DMS153 (cell line): ENCODE data around the gene RPS10.
"Not testable (repeated sequence)": the region's sequence is repeated elsewhere in the genome, so short reads cannot be mapped to it uniquely, and the experiment has no call there.

Source experiments
- DNase-seq: peaks from one replicate; lab custom pipeline; 2025; lab: John Stamatoyannopoulos, UW

Gene RPS10

DNA sequence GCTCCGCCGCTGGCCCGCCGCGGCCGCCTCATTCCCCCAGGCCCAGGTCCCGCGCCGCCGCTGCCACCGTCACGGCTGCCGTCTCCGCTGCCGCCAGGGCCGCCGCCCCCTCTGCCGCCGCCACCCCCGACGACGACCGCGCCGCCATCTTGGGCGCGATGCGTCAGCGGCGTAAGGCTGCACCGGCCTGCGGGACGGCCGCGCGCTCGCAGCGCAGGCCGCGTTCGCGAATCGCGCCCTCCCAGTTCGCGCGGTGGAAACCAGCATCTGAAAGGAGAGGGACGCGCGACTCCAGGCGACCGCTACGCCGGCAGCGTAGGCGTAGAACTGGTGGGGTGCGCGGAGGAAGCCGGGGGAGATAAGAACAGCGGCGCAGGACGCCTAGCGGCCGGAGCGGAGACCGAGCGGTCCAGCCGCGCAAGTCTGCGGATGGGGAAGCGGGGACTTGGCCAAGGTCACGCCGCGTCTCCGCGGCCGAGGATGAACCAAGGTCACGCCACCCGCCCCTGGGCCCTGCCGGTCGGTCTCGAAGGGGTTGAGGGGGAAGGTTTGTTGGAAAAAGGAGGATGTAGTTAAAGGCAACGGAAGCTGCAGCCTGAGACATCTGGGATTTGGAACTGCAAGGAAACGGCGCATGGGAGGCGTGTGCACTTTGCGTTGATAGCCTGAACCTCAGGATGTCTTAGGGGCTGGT lies 33.2 kb downstream of the RPS10 start, which contains the start of gene NUDT3:
TSS of gene NUDT3 (minus strand) at position 173 of the 694 bp plus-strand sequence. CDS start 307 bp downstream, outside the sequence.
- peak; percentile 74 for DNase-seq

DNA sequence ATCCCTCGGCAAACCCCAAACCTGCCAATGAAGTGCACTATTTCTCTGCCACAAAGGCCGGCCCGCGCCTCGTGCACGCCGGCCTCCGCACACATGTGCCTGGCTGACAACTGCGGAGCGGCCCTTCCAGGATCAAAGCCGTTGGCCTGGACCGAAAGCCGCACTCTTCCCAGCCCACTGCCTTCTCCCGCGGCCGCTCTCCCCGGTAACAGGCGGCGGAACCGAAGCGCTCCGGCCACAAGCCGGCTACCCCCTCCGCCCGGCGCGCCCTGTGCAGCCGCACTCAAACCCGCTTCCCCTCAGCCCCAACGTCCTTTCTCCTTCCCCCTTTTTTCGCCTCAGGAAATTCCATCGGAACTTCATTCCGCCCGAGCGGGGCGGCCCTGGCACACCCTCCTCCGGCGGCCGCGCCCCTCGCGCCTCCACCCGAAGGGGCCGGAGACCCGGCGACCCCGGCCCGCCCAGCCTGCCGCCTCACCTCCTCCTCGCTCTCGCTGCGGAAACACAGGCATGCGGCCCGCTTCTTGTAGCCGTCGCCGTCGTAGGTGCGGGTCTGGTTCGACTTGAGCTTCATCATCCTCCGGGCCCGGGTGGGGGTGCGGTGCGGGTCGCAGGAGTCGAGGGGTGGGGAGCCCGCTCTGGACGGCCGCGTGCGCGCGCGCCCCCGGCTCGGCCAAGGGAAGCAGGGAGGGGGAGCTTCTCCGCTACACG lies 33.9 kb downstream of the RPS10 start:
- DNase-seq, result peak; percentile 21

DNA sequence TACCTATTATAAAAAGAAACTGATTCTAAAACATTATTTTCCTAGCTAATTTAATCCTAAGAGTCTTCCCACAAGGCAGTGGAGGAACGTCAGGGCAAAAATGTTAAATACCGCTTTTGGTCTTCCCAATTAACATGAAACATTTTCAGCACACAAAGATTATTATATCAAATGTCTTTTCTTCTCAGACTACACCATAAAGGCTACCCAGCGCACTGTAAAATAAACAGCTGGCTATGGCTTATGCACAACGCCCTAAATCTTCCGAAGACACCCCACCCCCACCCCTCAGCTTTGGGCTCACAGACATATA lies 34.4 kb downstream of the RPS10 start:
- DNase-seq, result no peak

DNA sequence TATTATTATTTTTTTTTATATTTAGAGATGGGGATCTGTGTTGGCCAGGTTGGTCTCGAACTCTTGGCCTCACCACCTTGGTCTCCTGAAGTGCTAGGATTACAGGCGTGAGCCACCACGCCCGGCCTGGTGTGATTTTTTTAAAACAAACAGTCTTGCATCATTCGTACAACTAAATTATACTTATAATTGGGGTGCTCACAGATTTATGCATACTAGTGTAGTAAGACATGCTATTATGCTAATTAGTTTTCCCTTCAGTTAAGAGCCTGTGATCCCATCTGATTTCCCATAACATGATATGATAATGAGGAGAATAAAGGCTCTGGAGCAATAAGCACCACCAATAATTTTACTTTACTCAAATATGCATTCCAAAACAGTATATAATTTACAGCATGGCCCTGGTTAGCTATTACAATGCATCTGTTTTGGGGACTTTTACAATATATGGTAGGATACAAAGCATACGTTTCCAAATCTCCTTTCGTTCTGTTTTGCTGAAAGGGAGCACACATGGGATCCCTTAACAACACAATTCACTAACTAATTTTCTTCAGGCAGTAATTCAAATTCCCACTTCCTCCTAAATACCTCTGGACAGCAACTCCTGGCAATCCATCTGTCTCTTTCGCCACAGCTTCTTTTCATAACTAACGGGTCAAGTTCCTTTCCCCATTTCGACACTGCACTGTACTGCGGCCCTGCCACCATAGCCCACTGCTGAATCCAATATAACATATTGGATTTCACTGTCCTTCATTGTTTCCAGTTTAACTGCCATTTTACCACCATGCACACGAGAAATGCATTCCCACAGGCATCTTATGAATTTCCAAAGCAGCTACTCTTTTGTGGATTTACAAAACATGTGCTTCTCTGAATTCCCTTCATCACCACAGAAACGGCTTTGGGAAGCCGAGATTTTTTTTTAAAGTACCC lies 35.1 kb downstream of the RPS10 start:
- DNase-seq, result no peak

DNA sequence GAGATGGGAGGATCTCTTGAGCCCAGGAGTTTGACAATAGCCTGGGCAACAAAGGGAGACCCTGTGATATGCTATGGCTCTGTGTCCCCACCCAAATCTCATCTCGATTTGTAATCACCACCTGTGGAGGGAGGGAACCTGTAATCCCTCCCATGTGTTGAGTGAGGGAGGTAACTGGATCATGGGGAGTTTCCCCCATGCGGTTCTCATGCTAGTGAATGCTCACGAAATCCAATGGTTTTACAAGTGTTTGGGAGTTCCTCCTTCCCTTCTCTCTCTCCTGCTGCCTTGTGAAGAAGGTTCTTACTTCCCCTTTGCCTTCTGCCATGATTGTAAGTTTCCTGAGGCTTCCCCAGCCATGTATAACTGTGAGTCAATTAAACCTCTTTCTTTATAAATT lies 36.8 kb downstream of the RPS10 start:
- DNase-seq, result no peak

DNA sequence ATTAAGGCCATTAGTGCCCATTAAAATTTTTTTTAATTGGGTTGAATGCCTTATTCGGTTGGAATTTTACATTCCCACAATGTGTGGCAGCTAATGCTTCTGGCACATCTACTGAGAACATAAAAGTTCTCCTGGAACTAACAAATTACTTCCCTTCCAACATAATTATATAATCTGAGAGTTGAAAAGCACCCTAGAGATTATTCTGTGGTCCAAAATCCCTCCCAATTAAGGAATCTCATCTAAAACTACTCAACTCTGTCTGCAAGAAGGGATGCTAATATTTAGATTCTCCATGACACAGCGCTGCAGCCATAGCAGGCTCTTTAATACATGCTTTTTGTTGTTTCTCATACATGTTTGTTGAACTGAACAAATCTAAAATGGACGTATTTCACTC lies 37.4 kb downstream of the RPS10 start:
- no peak for DNase-seq

DNA sequence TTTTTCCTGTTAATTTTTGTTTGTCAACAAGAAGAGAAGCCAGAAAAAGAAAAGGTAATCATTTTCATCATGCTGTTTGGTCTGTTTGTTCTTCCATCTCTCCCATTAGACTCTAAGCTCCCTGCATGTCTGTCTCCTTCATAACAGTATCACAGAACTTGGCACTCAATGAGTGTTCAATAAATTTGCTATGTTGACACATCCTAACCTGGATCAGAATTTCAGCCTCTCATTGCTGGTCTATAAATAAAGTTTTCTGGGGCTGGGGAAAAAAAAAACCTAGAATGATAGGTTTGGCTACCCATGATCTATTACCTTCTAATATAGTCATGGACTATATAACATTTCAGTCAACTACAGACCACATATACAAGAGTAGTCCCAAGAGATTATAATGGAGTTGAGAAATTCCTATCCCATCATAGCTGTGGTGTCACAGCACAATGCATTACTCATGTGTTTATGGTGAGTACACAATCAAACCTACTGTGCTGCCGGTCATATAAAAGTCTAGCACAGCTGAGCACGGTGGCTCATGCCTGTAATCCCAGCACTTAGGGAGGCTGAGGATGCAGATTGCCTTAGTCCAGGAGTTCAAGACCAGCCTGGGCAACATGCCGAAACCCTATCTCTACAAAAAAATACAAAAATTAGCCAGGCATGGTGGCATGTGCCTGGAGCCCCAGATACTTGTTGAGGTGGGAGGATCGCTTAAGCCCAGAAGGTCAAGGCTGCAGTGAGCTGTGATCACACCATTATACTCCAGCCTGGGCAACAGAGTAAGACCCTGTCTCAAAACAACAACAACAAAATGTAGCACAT lies 39.3 kb downstream of the RPS10 start:
- DNase-seq, result no peak

DNA sequence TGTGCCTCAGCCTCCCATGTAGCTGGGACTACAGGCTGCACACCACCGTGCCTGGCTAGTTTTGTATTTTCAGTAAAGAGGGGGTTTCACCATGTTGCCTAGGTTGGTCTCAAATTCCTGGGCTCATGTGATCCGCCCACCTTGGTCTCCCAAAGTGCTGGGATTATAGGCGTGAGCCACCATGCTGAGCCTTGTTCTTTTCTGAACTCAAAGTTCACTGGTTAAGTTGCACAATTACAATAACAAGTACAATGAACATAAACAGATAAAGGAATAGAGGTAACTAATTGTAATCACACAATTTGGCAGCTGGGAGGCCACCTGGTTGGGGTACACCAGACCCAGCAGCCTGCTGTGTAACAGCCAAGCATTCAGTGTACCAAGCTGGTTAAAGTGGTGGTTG lies 40.1 kb downstream of the RPS10 start:
- no peak for DNase-seq

DNA sequence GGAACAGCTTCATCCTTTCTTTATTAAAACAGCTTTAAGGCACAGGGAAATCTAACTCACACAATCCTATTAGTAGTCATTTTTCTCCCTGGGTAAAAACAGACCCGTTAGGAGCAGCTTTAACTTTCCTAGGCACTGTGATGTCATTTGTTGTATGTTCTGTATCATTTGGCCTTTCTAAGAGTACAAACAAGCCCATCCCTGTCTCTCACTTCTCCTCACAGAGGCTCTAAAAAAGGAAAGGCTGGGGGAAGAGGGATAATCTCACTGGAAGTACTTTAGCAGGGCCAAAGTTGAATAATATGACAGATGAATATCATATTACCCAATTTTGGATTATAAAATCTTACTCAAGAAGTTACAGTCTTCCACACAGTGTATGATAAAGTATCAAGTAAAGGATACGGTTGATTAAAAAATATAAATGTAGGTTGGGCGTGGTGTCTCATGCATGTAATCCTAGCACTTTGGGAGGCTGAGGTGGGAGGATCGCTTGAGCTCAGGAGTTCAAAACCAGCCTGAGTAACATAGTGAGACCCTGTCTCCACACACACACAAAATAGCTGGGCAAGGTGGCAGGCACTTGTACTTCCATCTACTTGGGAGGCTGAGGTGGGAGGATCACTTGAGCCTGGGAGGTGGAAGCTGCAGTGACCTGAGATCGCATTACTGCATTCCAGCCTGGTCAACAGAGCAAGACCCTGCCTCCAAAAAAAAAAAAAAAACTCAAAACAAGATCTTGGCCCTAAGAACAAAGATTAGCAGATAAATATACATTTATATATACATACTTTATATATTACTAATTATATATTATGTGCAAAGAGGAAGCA lies 41.3 kb downstream of the RPS10 start:
- no peak for DNase-seq

DNA sequence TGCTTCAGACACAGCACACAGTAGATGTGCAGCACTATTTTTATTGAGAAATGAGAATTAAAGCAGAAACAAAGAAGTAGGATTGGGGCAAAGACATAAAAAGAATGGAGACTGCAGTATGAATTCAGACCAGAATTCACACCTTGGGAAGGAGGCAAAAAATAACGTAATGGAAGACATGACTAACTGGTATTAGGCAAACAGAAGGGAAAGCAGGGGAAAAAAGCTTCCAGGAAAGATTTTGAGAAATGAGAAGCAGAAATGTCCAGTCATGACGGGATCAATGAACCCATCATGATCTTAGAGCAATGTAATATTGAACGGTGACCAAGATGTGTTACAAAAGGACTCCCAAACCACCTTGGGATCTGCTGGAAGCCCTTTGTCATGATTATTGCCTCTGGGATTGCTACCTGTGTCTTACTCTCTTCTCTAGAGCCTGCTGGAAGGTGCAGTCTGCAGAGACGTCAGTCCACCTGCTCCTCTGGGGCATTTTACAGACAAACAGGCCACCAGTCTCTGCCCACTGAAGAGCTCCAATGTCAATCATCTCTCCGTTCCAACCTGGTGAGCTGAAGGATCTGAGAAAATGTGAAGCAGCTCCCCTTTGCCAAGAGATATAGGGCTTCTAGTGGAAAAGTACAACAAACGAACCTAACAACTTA lies 42.1 kb downstream of the RPS10 start:
- DNase-seq, result no peak

DNA sequence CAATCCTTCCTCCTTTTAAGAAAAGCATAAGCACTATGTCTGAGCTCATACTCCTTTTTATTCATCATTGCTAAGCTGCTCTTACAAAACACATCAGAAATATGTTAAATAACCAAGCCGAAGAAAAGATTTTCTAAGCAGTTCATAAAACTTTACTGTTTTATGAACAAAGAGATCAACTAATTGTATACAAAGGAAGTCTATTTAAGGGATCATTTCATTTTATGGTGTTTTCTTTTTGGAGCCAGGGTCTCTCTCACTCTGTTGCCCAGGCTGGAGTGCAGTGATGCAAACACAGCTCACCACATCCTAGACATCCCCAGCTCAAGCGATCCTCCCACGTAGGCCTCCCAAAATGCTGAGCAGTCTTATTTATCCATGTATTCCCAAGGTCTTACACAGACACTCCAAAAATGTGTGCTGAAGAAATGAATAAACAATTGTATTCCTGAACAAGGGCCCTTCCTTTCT lies 42.7 kb downstream of the RPS10 start:
- no peak for DNase-seq

DNA sequence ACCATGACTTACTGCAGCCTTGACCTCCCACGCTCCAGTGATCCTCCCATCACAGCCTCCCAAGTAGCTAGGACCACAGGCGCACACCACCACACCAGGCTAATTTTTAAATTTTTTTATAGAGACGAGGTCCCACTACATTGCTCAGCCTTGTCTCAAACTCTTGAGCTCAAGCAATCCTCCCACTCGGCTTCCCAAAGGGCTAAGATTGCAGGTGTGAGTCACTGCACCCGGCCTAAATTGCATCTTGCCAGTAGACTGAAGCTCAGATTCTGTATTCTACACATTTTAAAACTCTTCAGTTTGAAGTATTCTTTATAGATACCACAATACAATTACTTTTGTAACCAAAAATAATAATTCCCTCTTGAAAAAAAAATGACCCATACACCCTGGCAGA lies 44.8 kb downstream of the RPS10 start:
- no peak for DNase-seq

DNA sequence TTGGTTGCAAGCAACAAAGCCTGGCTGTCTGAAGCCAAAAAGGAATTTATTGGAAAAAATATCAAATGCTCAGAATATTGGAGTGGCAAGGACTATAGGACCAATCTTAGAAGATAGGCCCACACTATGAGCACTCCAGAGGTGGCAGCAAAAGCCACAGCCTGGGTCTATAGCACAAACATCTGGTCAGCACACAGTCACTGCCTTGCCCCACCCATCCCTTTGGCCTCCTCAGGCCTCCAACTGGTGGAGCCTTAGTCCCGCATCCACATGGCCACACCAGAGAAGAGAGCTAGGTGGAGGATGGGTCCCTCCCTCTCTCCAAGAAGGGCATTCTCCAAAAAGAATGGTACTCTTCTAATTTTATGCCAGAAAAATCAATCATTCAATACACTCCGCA lies 47.4 kb downstream of the RPS10 start:
- DNase-seq, result no peak

DNA sequence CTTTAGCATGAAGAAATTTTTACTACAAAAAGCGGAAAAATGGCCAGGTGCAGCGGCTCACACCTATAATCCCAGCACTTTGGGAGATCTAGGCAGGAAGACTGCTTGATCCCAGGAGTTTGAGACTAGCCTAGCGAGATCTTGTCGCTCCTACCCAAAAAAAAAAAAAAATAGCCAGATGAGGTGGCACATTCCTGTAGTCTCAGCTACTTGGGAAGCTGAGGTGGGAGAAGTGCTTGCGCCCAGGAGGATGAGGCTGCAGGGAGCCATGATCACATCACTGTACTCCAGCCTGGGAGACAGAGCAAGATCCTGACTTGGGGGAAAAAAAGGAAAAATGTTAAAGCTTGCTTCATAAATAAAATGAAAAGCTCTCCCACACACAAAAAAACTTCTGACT lies 47.9 kb downstream of the RPS10 start:
- no peak for DNase-seq

DNA sequence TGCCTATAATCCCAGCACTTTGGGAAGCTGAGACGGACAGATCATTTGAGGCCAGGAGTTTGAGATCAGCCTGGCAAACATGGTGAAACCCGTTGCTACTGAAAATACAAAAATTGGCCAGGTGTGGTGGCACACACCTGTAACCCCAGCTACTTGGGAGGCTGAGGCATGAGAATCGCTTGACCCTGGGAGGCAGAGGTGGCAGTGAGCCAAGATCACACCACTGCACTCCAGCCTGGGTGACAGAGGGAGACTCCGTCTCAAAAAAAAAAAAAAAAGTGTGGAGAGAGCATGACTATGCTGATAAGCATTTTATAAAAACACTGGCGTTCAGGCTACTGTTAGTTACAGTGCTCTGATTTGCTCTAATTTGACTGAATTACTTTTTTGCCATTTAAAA lies 48.3 kb downstream of the RPS10 start:
- DNase-seq, result not testable (repeated sequence)

DNA sequence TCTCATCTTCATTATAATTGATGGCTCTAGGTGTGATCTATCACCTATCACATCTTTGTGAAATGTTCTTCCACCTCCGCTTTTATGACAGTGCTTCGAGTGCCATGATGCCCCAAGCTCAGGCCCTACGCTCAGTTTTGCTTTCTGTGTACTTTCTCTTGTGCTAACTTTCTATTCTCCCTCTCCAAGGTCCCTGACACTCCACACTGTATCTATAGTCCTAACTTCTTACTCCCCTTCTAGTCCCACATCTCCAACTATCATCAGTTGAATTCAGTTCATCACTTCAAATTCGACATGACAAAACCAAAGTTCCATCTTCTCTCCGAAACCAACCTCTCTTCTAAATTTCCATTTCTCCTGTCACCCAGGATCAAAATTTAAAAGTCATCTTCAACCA lies 50.0 kb downstream of the RPS10 start:
- no peak for DNase-seq

DNA sequence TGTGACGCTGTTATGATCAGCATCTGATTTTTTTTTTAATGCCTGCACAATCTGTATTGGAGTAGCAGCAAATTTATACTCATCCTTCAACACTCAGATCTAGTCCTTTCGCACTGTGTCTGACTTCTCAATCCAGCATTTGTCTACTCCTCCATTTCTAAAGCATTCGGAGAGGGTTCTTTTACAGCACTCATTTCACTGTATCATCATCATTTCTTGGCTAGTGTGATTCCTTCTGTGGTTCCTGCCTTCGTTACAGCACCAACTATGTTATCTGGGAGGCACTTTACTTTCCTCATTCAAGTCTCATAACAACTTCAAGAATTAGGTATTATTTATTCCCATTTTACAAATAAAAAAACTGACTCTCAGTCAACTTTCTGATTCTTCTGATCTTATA lies 51.4 kb downstream of the RPS10 start:
- DNase-seq, result no peak

DNA sequence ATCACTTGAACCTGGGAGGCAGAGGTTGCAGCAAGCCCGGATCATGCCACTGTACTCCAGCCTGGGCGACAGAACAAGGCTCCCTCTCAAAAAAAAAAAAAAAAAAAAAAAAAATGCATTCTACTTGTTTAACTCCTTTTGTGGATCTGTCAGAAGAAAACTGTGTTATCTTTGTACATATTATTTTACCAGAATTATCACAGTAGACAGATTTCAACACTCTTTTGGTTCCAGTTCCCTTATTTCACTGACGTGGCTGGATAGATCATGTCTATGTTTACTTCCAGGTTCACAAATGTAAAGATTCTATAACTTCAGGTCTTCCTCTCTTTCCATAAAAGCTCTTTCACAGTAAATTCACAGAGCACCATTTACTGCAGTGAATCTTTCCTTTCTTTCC lies 51.8 kb downstream of the RPS10 start:
- DNase-seq, result no peak

DNA sequence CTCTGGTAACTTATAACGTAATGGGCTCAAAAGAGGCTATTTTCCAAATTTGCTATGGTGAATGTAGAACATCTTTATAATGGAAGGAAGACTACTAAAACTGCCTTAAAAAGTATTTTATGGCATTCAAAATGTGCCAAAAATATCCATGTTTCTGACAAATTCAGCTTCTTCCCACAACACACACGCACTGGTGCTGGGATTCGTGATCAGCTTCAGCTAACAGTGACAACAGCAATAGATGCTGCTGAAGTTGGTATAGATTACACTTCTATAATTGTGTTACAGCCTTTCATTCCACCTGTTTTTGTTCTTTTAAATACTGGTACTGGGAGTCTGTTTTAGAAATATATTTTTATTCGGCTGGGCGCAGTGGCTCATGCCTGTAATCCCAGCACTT lies 52.4 kb downstream of the RPS10 start:
- DNase-seq, result no peak

DNA sequence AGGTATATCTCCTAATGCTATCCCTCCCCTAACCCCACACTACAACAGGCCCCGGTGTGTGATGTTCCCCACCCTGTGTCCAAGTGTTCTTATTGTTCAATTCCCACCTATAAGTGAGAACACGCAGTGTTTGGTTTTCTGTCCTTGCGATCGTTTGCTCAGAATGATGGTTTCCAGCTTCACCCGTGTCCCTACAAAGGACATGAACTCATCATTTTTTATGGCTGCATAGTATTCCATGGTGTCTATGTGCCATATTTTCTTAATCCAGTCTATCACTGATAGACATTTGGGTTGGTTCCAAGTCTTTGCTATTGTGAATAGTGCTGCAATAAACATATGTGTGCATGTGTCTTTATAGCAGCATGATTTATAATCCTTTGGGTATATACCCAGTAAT lies 54.0 kb downstream of the RPS10 start:
- DNase-seq, result not testable (repeated sequence)
